ENCODE results near the gene KCTD6. TPM values are rescaled to one million over a fixed set of nuclear protein-coding genes. Genes with fewer than 3 reads are reported as not detected.

Gene KCTD6
- total RNA-seq (2014; rRNA removed; shearing (Covaris generic)) (12.6 and 17.1 TPM in 2 replicates), total RNA-seq (2022) (16.4 and 16.6 TPM in 2 replicates), Bru-seq, nascent RNA (percentile 80 among the genes with signal in this experiment), BruChase-seq, experiment 1, labeled RNA remaining after a 6-hour chase (percentile 71 among the genes with signal in this experiment), BruChase-seq, experiment 2, labeled RNA remaining after a 2-hour chase (percentile 83 among the genes with signal in this experiment)
- long read RNA-seq, transcript KCTD6-202 (3 exons, 1,533 nt), result major isoform, 20 of 27 reads
- long read RNA-seq, partial matches to known transcripts, result 4 of 27 reads
- long read RNA-seq, other reads (novel, unspliced or antisense), result 1 of 27 reads

- Histone ChIP-seq H3K4me1 (ENCODE audit: insufficient read depth, low read length, poor library complexity, severe bottlenecking) (peaks cover 48% of the 10 kb centered on the region), H2AFZ (ENCODE audit: low read length) (peak within 1 kb of the TSS; percentile 96), H3K4me3 (ENCODE audit: low read depth, low read length, poor library complexity, severe bottlenecking) (peak within 1 kb of the TSS; percentile 77), H3K79me2 (ENCODE audit: insufficient read depth, low read depth, low read length) (peaks cover 45% of the 10 kb centered on the region), H3K9me2 (ENCODE audit: insufficient read depth, low read length) (no peaks in the 10 kb centered on the region), H3K27ac (ENCODE audit: low read depth, low read length, poor library complexity, severe bottlenecking) (peak within 1 kb of the TSS; percentile 25), H3K9me3 (ENCODE audit: low read length) (no peaks in the 10 kb centered on the region), H3K4me2 (ENCODE audit: low read length) (peak within 1 kb of the TSS; percentile 89), H3K36me3 (ENCODE audit: insufficient read depth, low read length) (no peaks in the 10 kb centered on the region), H4K20me1 (ENCODE audit: insufficient read depth, low read length) (peaks cover 31% of the 10 kb centered on the region; the same call in 1 of the 2 replicates)
- BruUV-seq (replicated peaks), result no TSS peak
- CTCF ChIA-PET (ENCODE audit: unreplicated experiment), result interaction anchor here (0.5 to 0.9 kb wide), 3 partner anchors 162 to 320 kb away, joined by 3 to 4 read pairs (median 3); no protein-coding TSS in a partner anchor
- TF ChIP-seq CTCF (conservative IDR thresholded peaks at IDR 0.05; ENCODE audit: low read length) (peak; percentile 68), EZH2phosphoT487 (IDR thresholded peaks at IDR 0.05; ENCODE audit: borderline replicate concordance, low read depth, low read length) (no peak)
- intact Hi-C loops (cut with micrococcal nuclease; ENCODE audit: unreplicated experiment), result loop anchor here (1.0 to 5.0 kb wide), 5 partner anchors 41 to 254 kb away; partner anchors contain the start of genes ABHD6, HTD2, PDHB and PXK
- peak; percentile 96 for DNase-seq (ENCODE audit: low spot score)
- POLR2A ChIA-PET, result interaction anchor here (0.7 to 2.2 kb wide), 3 partner anchors 12 to 185 kb away, joined by 3 to 8 read pairs (median 3); partner anchors contain the start of genes HTD2 and RPP14
Observed at GRCh38 chr3:58491506-58492402, at the start of gene KCTD6. KCTD6 (plus strand) TSS chr3:58492096; CDS start chr3:58498756, 6,660 bp downstream.

GRCh38 chr3:58452176-58452575 lies 39.7 kb upstream of the KCTD6 start:
- Histone ChIP-seq H3K79me2 (ENCODE audit: insufficient read depth, low read depth, low read length) (no peaks in the 10 kb centered on the region), H3K9me3 (ENCODE audit: low read length) (peaks cover 12% of the 10 kb centered on the region; the same call in 1 of the 2 replicates), H3K27ac (ENCODE audit: low read depth, low read length, poor library complexity, severe bottlenecking) (no peak overlapping the region), H3K36me3 (ENCODE audit: insufficient read depth, low read length) (no peaks in the 10 kb centered on the region), H3K4me3 (ENCODE audit: low read depth, low read length, poor library complexity, severe bottlenecking) (no peak overlapping the region), H2AFZ (ENCODE audit: low read length) (no peak overlapping the region), H4K20me1 (ENCODE audit: insufficient read depth, low read length) (no peaks in the 10 kb centered on the region), H3K9me2 (ENCODE audit: insufficient read depth, low read length) (no peaks in the 10 kb centered on the region), H3K4me1 (ENCODE audit: insufficient read depth, low read length, poor library complexity, severe bottlenecking) (no peaks in the 10 kb centered on the region), H3K4me2 (ENCODE audit: low read length) (no peak overlapping the region)
- ChIA-PET CTCF (ENCODE audit: unreplicated experiment) (no interaction called here), POLR2A (no interaction called here)
- TF ChIP-seq CTCF (conservative IDR thresholded peaks at IDR 0.05; ENCODE audit: low read length) (no peak), EZH2phosphoT487 (IDR thresholded peaks at IDR 0.05; ENCODE audit: borderline replicate concordance, low read depth, low read length) (no peak)
- intact Hi-C loops (cut with micrococcal nuclease; ENCODE audit: unreplicated experiment), result no loop called here
- DNase-seq (ENCODE audit: low spot score), result no peak
- no TSS peak for BruUV-seq (replicated peaks)
